Fibroblast of mammary gland (primary cell): Measurements from ENCODE around the gene TP63.
"Not testable (repeated sequence)": the region's sequence is repeated elsewhere in the genome, so short reads cannot be mapped to it uniquely, and the experiment has no call there.

Source experiments
- DNase-seq: peaks from one replicate; pipeline ENCODE4 v3.0.0-alpha.2; 2010; ENCODE audit warnings: low read depth
- H3K4me3 ChIP-seq: 2 replicates; pipeline ENCODE4 v1.5.1; 2011; ENCODE audit warnings: low read depth, mild to moderate bottlenecking, low read length, moderate library complexity; ENCODE audit not compliant: control insufficient read depth
- TF ChIP-seq, protein P1 (sequence below): conservative IDR thresholded peaks from 2 replicates; pipeline ENCODE4 v1.5.1; 2011; ENCODE audit warnings: low read depth, low read length, inconsistent platforms; ENCODE audit not compliant: control insufficient read depth, insufficient read depth

Gene TP63

DNA sequence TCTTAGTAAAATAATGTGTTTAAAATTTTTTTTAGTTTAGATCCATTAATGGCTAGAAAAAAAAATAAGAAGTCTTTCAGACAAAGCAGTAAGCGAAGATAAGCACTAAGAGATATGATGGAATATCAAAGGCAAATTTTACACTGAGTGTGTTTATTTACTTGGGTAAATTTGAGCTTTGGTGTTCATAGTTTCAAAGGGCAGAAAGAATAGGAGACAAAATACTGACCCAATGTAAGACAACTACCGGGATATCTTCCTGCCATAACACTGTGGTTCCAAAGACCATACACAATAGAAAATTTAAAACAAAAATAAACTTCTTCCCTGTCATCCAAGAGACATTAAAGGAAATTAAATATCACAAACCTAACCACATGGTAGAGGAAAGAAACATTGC, 25.5 kb upstream of the TP63 start:
- TF ChIP-seq, protein P1, sequence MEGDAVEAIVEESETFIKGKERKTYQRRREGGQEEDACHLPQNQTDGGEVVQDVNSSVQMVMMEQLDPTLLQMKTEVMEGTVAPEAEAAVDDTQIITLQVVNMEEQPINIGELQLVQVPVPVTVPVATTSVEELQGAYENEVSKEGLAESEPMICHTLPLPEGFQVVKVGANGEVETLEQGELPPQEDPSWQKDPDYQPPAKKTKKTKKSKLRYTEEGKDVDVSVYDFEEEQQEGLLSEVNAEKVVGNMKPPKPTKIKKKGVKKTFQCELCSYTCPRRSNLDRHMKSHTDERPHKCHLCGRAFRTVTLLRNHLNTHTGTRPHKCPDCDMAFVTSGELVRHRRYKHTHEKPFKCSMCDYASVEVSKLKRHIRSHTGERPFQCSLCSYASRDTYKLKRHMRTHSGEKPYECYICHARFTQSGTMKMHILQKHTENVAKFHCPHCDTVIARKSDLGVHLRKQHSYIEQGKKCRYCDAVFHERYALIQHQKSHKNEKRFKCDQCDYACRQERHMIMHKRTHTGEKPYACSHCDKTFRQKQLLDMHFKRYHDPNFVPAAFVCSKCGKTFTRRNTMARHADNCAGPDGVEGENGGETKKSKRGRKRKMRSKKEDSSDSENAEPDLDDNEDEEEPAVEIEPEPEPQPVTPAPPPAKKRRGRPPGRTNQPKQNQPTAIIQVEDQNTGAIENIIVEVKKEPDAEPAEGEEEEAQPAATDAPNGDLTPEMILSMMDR, result no peak
- DNase-seq, result no peak
- no peak overlapping the region for H3K4me3 ChIP-seq

DNA sequence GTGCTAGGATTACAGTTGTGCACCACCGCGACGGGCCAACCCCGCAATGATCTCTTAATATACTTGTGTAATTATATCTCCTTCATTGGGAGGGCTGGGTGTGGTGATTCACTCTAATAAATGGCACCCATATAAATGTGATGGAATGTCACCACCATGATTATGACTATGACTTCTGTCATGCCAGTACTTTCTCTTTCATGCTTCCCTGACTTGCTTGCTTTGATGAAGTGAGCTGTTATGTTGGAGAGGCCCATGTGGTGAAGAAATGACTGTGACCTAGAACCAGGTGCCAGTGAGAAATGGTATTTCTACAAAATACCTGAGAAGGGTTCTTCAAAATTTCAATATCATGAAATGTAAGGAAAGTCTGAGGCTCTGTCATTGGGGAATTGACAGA, 24.4 kb upstream of the TP63 start:
- no peak for DNase-seq
- TF ChIP-seq, protein P1, result no peak
- no peak overlapping the region for H3K4me3 ChIP-seq

DNA sequence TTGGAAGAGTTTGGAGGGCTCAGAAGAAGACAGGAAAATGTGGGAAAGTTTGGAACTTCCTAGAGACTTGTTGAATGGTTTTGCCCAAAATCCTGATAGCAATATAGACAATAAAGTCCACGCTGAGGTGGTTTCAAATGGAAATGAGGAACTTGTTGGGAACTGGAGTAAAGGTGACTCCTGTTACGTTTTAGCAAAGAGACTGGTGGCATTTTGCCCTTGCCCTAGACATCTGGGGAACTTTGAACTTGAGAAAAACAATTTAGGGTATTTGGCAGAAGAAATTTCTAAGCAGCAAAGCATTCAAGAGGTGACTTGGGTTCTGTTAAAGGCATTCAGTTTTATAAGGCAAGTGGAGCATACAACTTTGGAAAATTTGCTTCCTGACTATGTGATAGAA, 18.5 kb upstream of the TP63 start:
- not testable (repeated sequence) for H3K4me3 ChIP-seq, DNase-seq

GRCh38 chr3:189613122-189613521, 18.1 kb upstream of the TP63 start:
- H3K4me3 ChIP-seq, result no peak overlapping the region
- TF ChIP-seq, protein P1, result no peak
- no peak for DNase-seq

DNA sequence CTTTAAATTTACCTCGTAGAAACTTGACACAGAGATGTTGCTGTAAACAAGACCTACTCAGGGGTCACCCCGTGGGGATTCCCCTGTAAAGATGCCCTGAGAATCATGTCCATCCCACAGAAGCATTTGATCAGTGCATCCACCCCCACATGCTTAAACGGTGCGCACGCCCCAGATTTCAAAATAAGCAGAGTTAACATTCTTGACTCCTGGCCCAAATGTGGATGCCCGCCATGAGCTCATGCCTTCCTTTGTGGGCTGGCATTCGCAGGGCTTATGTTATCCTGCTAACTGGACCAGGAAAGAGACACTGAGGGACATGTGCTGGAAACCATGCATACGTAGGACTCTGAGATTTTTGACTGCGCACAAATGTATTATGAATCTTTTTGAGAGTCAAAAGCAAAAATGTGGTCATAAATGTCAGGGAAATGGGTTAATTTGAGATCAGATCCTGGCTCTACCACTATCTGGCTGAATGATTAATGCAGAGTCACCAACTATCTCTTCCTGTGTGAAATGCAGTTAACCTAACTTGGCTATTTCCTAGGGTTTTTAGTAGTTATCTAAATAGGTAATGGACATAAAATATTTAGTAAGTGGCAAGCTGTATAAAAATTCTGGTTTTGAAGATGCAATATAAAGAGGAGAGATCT, 9.1 kb upstream of the TP63 start:
- TF ChIP-seq, protein P1, result no peak
- no peak for DNase-seq
- H3K4me3 ChIP-seq, result no peak overlapping the region

- DNase-seq, result no peak
- H3K4me3 ChIP-seq, result no peak overlapping the region
- TF ChIP-seq, protein P1, result no peak
Observed at GRCh38 chr3:189622629-189623028, 8.6 kb upstream of the TP63 start.

- no peak for DNase-seq
- H3K4me3 ChIP-seq, result no peak overlapping the region
- TF ChIP-seq, protein P1, result no peak
Observed at GRCh38 chr3:189624130-189624529, 7.1 kb upstream of the TP63 start.
